HFF-Myc (cell line): ENCODE measurements around the gene CCL22.
"Not testable (repeated sequence)": the region's sequence is repeated elsewhere in the genome, so short reads cannot be mapped to it uniquely, and the experiment has no call there.

Source experiments
- DNase-seq: peaks from one replicate; pipeline ENCODE4 v3.0.0-alpha.2; 2011; ENCODE audit warnings: low read depth; ENCODE audit errors: extremely low read depth
- H3K4me3 ChIP-seq: replicated peaks from 2 replicates; pipeline ENCODE4 v1.5.1; 2011; ENCODE audit warnings: low read depth, mild to moderate bottlenecking, control low read depth, low read length
- TF ChIP-seq, protein P1 (sequence below): IDR thresholded peaks from 2 replicates; pipeline ENCODE4 v1.5.1; 2012; ENCODE audit warnings: mild to moderate bottlenecking, low read depth, low read length, control low read depth; ENCODE audit errors: missing control alignments

The CCL22 gene

DNA sequence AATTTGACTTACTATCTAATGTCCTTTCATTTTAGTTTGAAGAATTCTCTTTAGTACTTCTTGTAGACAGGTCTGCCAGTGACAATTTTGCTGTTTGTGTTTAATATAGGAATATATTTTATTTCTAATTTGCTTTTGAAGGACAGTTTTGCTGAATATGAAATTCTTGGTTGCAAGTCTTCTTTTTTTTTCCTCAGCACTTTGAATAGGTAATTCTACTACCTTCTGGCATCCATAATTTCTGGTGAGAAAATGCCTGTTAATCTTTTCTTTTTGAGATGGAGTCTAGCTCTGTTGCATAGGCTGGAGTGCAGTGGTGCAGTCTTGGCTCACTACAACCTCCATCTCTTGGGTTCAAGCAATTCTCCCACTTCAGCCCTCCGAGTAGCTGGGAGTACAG lies 25.2 kb upstream of the CCL22 start:
- H3K4me3 ChIP-seq, result no peak overlapping the region
- no peak for DNase-seq
- TF ChIP-seq, protein P1, sequence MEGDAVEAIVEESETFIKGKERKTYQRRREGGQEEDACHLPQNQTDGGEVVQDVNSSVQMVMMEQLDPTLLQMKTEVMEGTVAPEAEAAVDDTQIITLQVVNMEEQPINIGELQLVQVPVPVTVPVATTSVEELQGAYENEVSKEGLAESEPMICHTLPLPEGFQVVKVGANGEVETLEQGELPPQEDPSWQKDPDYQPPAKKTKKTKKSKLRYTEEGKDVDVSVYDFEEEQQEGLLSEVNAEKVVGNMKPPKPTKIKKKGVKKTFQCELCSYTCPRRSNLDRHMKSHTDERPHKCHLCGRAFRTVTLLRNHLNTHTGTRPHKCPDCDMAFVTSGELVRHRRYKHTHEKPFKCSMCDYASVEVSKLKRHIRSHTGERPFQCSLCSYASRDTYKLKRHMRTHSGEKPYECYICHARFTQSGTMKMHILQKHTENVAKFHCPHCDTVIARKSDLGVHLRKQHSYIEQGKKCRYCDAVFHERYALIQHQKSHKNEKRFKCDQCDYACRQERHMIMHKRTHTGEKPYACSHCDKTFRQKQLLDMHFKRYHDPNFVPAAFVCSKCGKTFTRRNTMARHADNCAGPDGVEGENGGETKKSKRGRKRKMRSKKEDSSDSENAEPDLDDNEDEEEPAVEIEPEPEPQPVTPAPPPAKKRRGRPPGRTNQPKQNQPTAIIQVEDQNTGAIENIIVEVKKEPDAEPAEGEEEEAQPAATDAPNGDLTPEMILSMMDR, result no peak

DNA sequence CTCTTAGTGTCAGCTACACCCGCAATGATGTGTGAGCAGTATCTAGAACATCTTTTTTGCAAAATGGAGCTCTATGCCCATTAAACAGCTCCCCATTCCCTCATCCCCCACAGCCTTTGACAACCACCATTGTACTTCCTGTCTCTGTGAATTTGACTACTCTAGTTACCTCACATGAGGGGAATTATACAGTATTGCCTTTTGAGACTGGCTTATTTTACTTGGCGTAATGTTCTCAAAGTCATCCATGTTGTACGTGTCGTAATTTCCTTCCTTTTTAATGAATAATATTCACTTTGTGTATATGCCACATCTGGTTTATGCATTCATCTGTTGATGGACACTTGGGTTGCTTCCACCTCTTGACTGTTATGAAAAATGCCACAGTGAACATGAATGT lies 23.2 kb upstream of the CCL22 start:
- no peak overlapping the region for H3K4me3 ChIP-seq
- no peak for DNase-seq
- TF ChIP-seq, protein P1, result no peak

DNA sequence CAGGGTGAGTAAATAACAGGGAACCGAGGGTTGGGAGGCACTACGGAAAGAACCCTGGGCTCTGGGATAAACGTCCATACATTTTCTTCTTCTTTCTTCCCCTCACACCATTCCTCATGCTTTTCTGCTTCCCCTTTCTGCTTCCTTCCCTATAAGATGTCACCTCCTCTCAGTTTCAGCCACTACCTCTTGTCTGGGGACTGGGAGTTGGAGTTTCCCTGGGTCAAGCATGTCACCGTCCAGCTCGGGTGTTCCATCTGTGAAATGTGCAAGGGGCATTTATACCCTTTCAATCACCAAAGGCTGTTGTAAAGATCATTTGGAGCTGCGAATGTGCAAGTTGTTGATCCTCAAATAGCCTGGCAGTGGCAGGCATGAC lies 17.5 kb upstream of the CCL22 start:
- DNase-seq, result no peak
- TF ChIP-seq, protein P1, result no peak
- H3K4me3 ChIP-seq, result no peak overlapping the region

DNA sequence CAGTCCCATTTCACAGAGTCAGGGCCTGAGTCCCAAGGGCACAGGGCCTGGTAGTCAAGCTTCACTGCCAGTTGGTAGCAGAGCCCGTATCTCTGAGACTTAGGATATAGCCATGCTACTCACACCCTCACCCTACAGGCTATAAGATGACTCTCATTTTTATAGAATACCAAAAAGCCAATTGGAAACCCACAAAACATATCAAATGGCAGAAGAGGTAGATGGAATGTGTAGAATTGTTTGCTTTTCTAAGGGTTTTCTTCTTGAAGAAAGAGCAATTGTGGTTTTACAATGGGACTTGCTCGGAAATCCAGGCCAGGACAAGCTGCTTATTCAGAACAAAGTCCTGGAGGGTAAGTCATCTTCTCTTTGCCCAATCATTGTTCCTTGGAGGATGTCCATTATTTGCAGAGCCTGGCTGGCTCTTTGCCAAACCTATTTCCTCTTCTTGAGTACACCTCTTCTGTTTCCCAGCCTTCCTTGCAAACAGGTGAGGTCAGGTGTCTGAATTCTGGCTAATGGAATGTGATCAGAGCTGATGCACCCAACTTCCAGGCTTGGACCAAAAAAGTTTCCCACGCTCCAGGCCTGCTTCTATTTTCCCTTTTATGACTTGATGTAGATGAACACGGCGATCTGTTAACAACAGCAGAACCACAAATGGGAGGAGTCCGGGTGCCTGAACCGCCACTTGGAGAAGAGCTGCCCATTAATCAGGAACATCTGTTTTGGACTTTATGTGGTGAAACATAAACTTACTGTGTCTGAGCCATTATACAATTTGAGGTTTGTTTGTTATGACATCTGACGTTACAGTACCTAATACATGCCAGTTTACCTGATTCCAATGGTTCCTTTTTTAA lies 16.9 kb upstream of the CCL22 start:
- no peak overlapping the region for H3K4me3 ChIP-seq
- peak; percentile 84 for DNase-seq
- TF ChIP-seq, protein P1, result no peak

DNA sequence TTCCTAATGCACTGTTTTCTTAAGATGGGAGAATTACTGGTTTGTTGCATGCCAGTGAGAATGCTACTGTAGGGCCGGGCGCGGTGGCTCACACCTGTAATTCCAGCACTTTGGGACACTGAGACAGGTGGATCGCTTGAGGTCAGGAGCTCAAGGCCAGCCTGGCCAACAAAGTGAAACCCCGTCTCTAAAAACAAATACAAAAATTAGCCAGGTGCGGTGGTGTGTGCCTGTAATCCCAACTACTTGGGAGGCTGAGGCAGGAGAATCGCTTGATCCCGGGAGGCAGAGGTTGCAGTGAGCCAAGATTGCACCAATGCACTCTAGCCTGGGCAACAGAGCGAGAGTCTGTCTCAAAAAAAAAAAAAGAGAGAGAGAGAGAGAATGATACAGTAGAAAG lies 16.0 kb upstream of the CCL22 start:
- not testable (repeated sequence) for DNase-seq, H3K4me3 ChIP-seq

DNA sequence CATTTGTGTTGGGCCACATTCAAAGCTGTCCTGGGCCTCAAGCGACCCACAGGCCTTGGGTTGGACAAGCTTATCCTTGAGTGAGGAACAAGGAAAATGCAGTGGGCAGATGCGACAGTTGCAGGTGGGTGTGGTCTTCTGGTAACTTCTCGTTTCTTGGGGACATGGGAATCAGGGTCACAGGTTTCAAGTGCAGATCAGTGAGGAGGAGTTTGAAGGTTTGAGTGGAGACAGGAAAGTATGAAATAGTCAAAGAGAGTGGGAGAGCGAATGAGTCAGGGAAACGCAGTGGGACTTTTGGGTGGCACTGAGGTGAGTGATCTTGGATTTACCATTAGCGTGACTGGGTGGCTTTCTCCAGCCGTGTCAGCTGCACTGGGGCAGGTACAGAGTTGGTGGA lies 15.4 kb upstream of the CCL22 start:
- TF ChIP-seq, protein P1, result no peak
- no peak for DNase-seq
- no peak overlapping the region for H3K4me3 ChIP-seq

DNA sequence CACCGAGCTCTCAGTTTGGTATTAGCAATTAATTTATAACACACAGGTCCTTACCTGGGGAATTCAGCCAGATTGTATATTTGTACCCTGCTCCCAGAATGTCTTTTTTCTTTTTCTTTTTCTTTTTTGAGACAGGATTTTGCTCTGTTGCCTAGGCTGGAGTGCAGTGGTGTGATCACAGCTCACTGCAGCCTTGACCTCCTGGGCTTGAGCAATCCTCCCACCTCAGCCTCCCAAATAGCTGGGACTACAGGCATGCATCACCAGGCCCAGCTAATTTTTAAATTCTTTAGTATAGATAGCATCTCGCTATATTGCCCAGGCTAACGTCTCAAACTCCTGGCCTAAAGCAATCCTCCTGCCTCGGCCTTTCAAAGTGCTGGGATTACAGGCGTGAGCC lies 14.5 kb upstream of the CCL22 start:
- H3K4me3 ChIP-seq, DNase-seq: not testable (repeated sequence)

DNA sequence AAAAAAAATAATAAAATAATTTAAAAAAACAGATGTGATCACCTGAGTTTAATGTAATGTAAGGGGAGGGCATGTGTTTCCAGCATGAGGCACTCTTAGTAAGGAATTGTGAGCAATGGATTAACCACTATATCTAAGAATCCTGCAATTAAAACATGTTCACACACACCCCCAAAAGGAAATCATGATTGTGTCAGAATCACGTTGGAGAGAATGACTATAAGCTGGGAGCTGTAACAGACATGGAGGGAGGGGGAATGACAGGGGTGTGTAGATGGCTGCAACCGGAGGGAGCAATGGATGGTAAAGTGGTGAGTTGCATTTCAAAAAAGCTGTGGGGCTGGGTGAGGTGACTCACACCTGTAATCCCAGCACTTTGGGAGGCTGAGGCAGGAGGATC lies 13.6 kb upstream of the CCL22 start:
- H3K4me3 ChIP-seq, result no peak overlapping the region
- TF ChIP-seq, protein P1, result no peak
- DNase-seq, result no peak
